GM10248 (cell line): ENCODE results near the gene THTPA.
"Not testable (repeated sequence)": the region's sequence is repeated elsewhere in the genome, so short reads cannot be mapped to it uniquely, and the experiment has no call there.

Experiments used
- CTCF ChIA-PET: fragments of 300-600 bp; sonication (Branson Sonifier 250); formaldehyde crosslinking; extraction: SDS; loops from one replicate; lab custom pipeline; 2021; ENCODE audit warnings: antibody characterized with exemption; lab: Yijun Ruan, JAX
- POLR2A ChIA-PET: fragments of 350-650 bp; sonication (Branson Sonifier 250); formaldehyde crosslinking; extraction: SDS; loops from one replicate; lab custom pipeline; 2020; ENCODE audit warnings: antibody characterized with exemption; lab: Yijun Ruan, JAX
- DNase-seq: peaks from one replicate; pipeline ENCODE4 v3.0.0; 2012; ENCODE audit errors: extremely low spot score
- CTCF ChIP-seq: IDR thresholded peaks from 2 replicates; pipeline ENCODE4 v1.5.1; 2012; ENCODE audit warnings: mild to moderate bottlenecking, low read depth; ENCODE audit errors: extremely low read depth, missing control alignments, control extremely low read depth

THTPA gene

GRCh38 chr14:23531391-23531790 is 24.7 kb upstream of the THTPA start:
- no peak for TF ChIP-seq CTCF
- DNase-seq: no peak
- ChIA-PET CTCF (interaction anchor here (0.6 to 3.6 kb wide), 6 partner anchors 8 to 53 kb away, joined by 3 to 20 read pairs (median 4); no protein-coding TSS in a partner anchor), POLR2A (no interaction called here)

- CTCF ChIA-PET: interaction anchor here (0.7 to 1.4 kb wide), 4 partner anchors 10 to 80 kb away, joined by 3 to 4 read pairs (median 3); no protein-coding TSS in a partner anchor
- DNase-seq: no peak
- POLR2A ChIA-PET: no interaction called here
- no peak for TF ChIP-seq CTCF
Measured at GRCh38 chr14:23532658-23533057, 23.4 kb upstream of the THTPA start.

GRCh38 chr14:23533652-23534435 is 22.2 kb upstream of the THTPA start:
- CTCF ChIA-PET: interaction anchor here (1.2 to 1.5 kb wide), 4 partner anchors 8 to 55 kb away, joined by 3 to 6 read pairs (median 4); no protein-coding TSS in a partner anchor
- POLR2A ChIA-PET: no interaction called here
- no peak for DNase-seq
- no peak for TF ChIP-seq CTCF

GRCh38 chr14:23535943-23536342 is 20.1 kb upstream of the THTPA start:
- DNase-seq: no peak
- ChIA-PET POLR2A (no interaction called here), CTCF (interaction anchor here (1.3 to 7.8 kb wide), 2 partner anchors 12 to 59 kb away, joined by 3 to 59 read pairs; no protein-coding TSS in a partner anchor)
- TF ChIP-seq CTCF: no peak

- TF ChIP-seq CTCF: no peak
- DNase-seq: no peak
- CTCF ChIA-PET: interaction anchor here (1.3 to 7.9 kb wide), 4 partner anchors 10 to 60 kb away, joined by 3 to 75 read pairs (median 34); no protein-coding TSS in a partner anchor
- POLR2A ChIA-PET: no interaction called here
Measured at GRCh38 chr14:23536494-23536893, 19.6 kb upstream of the THTPA start.

- CTCF ChIA-PET: interaction anchor here (1.3 to 7.9 kb wide), 4 partner anchors 10 to 60 kb away, joined by 3 to 75 read pairs (median 34); no protein-coding TSS in a partner anchor
- POLR2A ChIA-PET, DNase-seq: not testable (repeated sequence)
Measured at GRCh38 chr14:23536906-23537305, 19.2 kb upstream of the THTPA start.
